OCI-LY1 (cell line): ENCODE measurements around the gene CNTN2.

ENCODE experiments used
- H2AFZ ChIP-seq: fragments of 200-600 bp; sonication (generic), shearing (Covaris generic); 2 replicates; pipeline ENCODE4 v1.6.0; 2014; ENCODE audit warnings: antibody characterized with exemption, mild to moderate bottlenecking, low read length
- H3F3A ChIP-seq: fragments of 200-600 bp; sonication (generic), shearing (Covaris generic); 2 replicates; pipeline ENCODE4 v1.6.0; 2014; ENCODE audit warnings: mild to moderate bottlenecking, antibody characterized with exemption, low read length, moderate library complexity; ENCODE audit not compliant: insufficient read depth
- H3K27ac ChIP-seq: fragments of 200-600 bp; sonication (generic); 2 replicates; pipeline ENCODE4 v1.5.1; 2014; ENCODE audit warnings: low read length, mixed run types, mild to moderate bottlenecking, low read depth; ENCODE audit not compliant: poor library complexity, severe bottlenecking
- H3K27me3 ChIP-seq: fragments of 200-600 bp; sonication (generic); 2 replicates; pipeline ENCODE4 v1.6.0; 2014; ENCODE audit warnings: antibody characterized with exemption, mild to moderate bottlenecking, low read length, moderate library complexity; ENCODE audit not compliant: insufficient read depth
- H3K36me3 ChIP-seq: fragments of 200-600 bp; sonication (generic); 2 replicates; pipeline ENCODE4 v1.6.1; 2014; ENCODE audit warnings: mild to moderate bottlenecking, antibody characterized with exemption, low read length, moderate library complexity, mixed read lengths; ENCODE audit not compliant: insufficient read depth
- H3K4me1 ChIP-seq: fragments of 200-600 bp; sonication (generic); 2 replicates; pipeline ENCODE4 v1.5.1; 2014; ENCODE audit warnings: mild to moderate bottlenecking, low read length, moderate library complexity; ENCODE audit not compliant: insufficient read depth, severe bottlenecking
- H3K4me2 ChIP-seq: fragments of 200-600 bp; sonication (generic), shearing (Covaris generic); 2 replicates; pipeline ENCODE4 v1.6.1; 2014; ENCODE audit warnings: low read length
- H3K4me3 ChIP-seq: fragments of 200-600 bp; sonication (generic); 2 replicates; pipeline ENCODE4 v1.5.1; 2014; ENCODE audit warnings: low read length, low read depth, mild to moderate bottlenecking, mixed read lengths; ENCODE audit not compliant: poor library complexity, severe bottlenecking
- H3K79me2 ChIP-seq: fragments of 200-600 bp; shearing (Covaris generic); 2 replicates; pipeline ENCODE4 v1.6.1; 2016; ENCODE audit warnings: mixed run types, low read length, mixed read lengths; ENCODE audit not compliant: insufficient read depth
- H3K9ac ChIP-seq: fragments of 200-600 bp; sonication (generic), shearing (Covaris generic); 2 replicates; pipeline ENCODE4 v1.6.1; 2014; ENCODE audit warnings: mild to moderate bottlenecking, low read length, mixed read lengths
- H3K9me2 ChIP-seq: fragments of 200-600 bp; sonication (generic), shearing (Covaris generic); 2 replicates; pipeline ENCODE4 v1.6.1; 2014; ENCODE audit warnings: low read depth, mild to moderate bottlenecking, low read length, mixed read lengths
- H3K9me3 ChIP-seq: fragments of 200-600 bp; shearing (Covaris generic); 2 replicates; pipeline ENCODE4 v1.6.1; 2014; ENCODE audit warnings: low read length, mixed read lengths
- H4K20me1 ChIP-seq: fragments of 200-600 bp; sonication (generic), shearing (Covaris generic); 2 replicates; pipeline ENCODE4 v1.6.0; 2016; ENCODE audit warnings: mild to moderate bottlenecking, low read length; ENCODE audit not compliant: insufficient read depth
- EZH2 ChIP-seq: fragments of 200-600 bp; sonication (generic), shearing (Covaris generic); IDR thresholded peaks from 2 replicates; pipeline ENCODE4 v1.8.0; 2017; ENCODE audit warnings: borderline replicate concordance, mixed run types, mild to moderate bottlenecking, antibody characterized with exemption, low read length, moderate library complexity, mixed read lengths
- TF ChIP-seq, protein P1 (sequence below): fragments of 200-600 bp; sonication (generic), shearing (Covaris generic); IDR thresholded peaks from 2 replicates; pipeline ENCODE4 v1.5.1; 2017; ENCODE audit warnings: mild to moderate bottlenecking, antibody characterized with exemption, low read length, moderate library complexity, mixed read lengths

CNTN2 gene

DNA sequence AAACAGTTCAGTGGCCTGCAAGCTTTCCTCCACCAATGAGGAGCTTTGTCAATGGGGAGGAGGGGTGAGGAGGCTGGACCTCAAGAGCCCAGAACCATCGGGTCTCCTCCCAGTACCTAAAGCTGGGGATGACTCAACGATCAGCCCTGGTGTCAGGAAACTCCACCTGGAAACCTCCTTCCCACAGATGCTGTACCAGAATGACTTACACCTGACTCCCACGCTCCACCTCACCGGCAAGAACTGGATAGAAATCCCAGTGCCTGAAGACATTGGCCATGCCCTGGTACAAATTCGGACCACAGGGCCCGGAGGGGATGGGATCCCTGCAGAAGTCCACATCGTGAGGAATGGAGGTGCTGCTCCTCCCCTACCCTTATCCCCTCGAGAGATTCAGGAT lies 29.9 kb downstream of the CNTN2 start:
- Histone ChIP-seq H3K4me2 (no peak overlapping the region), H4K20me1 (no peaks in the 10 kb centered on the region), H3K79me2 (no peaks in the 10 kb centered on the region), H3K9ac (no peak overlapping the region), H3K36me3 (no peaks in the 10 kb centered on the region), H3K27ac (no peak overlapping the region), H3K9me3 (no peaks in the 10 kb centered on the region), H3K27me3 (no peaks in the 10 kb centered on the region), H3K9me2 (no peaks in the 10 kb centered on the region), H3F3A (no peaks in the 10 kb centered on the region), H3K4me1 (no peaks in the 10 kb centered on the region), H3K4me3 (no peak overlapping the region), H2AFZ (no peak overlapping the region)
- no peak for TF ChIP-seq EZH2
- TF ChIP-seq, protein P1, sequence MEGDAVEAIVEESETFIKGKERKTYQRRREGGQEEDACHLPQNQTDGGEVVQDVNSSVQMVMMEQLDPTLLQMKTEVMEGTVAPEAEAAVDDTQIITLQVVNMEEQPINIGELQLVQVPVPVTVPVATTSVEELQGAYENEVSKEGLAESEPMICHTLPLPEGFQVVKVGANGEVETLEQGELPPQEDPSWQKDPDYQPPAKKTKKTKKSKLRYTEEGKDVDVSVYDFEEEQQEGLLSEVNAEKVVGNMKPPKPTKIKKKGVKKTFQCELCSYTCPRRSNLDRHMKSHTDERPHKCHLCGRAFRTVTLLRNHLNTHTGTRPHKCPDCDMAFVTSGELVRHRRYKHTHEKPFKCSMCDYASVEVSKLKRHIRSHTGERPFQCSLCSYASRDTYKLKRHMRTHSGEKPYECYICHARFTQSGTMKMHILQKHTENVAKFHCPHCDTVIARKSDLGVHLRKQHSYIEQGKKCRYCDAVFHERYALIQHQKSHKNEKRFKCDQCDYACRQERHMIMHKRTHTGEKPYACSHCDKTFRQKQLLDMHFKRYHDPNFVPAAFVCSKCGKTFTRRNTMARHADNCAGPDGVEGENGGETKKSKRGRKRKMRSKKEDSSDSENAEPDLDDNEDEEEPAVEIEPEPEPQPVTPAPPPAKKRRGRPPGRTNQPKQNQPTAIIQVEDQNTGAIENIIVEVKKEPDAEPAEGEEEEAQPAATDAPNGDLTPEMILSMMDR: no peak

DNA sequence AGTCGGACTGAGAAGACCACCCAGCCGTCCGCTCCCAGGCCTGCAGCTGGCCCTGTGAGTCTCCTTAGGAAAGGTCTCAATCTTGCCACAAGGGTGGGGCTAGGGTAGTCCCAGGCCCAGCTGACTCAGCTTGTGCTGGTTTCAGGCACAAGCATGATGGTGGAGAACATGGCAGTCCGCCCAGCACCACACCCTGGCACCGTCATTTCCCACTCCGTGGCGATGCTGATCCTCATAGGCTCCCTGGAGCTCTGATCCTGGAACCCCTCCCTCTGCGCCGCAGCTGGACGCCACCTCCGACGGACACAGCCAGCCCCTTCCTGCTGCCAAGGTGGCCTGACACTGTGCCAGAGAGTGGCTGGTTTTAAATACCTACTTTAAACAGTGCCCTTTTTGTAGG lies 30.5 kb downstream of the CNTN2 start:
- H3K9me2 ChIP-seq: no peaks in the 10 kb centered on the region
- TF ChIP-seq EZH2: no peak
- TF ChIP-seq, protein P1: no peak
- H3K4me3 ChIP-seq: no peak overlapping the region
- H4K20me1 ChIP-seq: no peaks in the 10 kb centered on the region
- no peaks in the 10 kb centered on the region for H3K79me2 ChIP-seq
- no peaks in the 10 kb centered on the region for H3K9me3 ChIP-seq
- no peaks in the 10 kb centered on the region for H3K4me1 ChIP-seq
- no peaks in the 10 kb centered on the region for H3F3A ChIP-seq
- H3K4me2 ChIP-seq: no peak overlapping the region
- H2AFZ ChIP-seq: no peak overlapping the region
- no peak overlapping the region for H3K9ac ChIP-seq
- H3K36me3 ChIP-seq: no peaks in the 10 kb centered on the region
- no peak overlapping the region for H3K27ac ChIP-seq
- H3K27me3 ChIP-seq: no peaks in the 10 kb centered on the region

DNA sequence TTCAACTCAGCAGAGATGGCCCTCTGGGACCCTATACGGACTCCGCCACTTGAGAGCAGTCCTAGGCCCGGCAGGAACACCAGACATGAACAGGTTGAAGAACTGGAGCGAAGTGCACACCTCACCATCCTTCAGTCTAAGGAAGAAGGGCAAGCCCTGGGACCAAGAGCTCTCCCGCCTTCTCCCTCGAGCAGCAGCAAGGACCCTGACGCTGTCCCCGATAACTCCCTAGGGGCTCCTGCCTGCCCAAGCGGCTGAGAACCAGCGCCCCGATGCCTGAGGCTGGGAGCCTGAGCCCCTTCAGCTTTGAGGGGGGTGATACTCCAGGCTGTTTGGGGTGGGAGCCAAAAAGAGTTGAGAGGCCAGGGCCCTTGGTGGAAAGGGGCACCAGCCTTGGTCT lies 31.1 kb downstream of the CNTN2 start:
- Histone ChIP-seq H3K4me1 (no peaks in the 10 kb centered on the region), H3K27me3 (no peaks in the 10 kb centered on the region), H3K9ac (no peak overlapping the region), H2AFZ (no peak overlapping the region), H3K4me3 (no peak overlapping the region), H3K9me3 (no peaks in the 10 kb centered on the region), H4K20me1 (no peaks in the 10 kb centered on the region), H3K79me2 (no peaks in the 10 kb centered on the region), H3K4me2 (no peak overlapping the region), H3K36me3 (no peaks in the 10 kb centered on the region), H3F3A (no peaks in the 10 kb centered on the region), H3K9me2 (no peaks in the 10 kb centered on the region), H3K27ac (no peak overlapping the region)
- TF ChIP-seq EZH2: no peak
- TF ChIP-seq, protein P1: no peak
